Hepatocyte (in vitro differentiated cells): ENCODE results near the gene XKR7. TPM values are rescaled to one million over a fixed set of nuclear protein-coding genes. Genes with fewer than 3 reads are reported as not detected.

Source experiments
- DNase-seq: peaks from one replicate; pipeline ENCODE4 v3.0.0-alpha.2; 2016; ENCODE audit warnings: low spot score
- H2AFZ ChIP-seq: fragments of 200-600 bp; sonication (generic); 2 replicates; pipeline ENCODE4 v1.6.0; 2016; ENCODE audit warnings: antibody characterized with exemption, mild to moderate bottlenecking
- H3K27ac ChIP-seq: fragments of 200-600 bp; sonication (generic); 2 replicates; pipeline ENCODE4 v1.5.1; 2016; ENCODE audit warnings: mild to moderate bottlenecking
- H3K27me3 ChIP-seq: fragments of 200-600 bp; sonication (generic); 2 replicates; pipeline ENCODE4 v1.6.1; 2016
- H3K36me3 ChIP-seq: fragments of 200-600 bp; sonication (generic); replicated peaks from 2 replicates; pipeline ENCODE4 v1.5.1; 2016; ENCODE audit warnings: low read depth; ENCODE audit not compliant: insufficient read depth
- H3K4me1 ChIP-seq: fragments of 200-600 bp; sonication (generic); 2 replicates; pipeline ENCODE4 v1.5.1; 2016; ENCODE audit warnings: mild to moderate bottlenecking, moderate library complexity; ENCODE audit not compliant: insufficient read depth
- H3K4me2 ChIP-seq: fragments of 200-600 bp; sonication (generic); 2 replicates; pipeline ENCODE4 v1.6.0; 2016
- H3K4me3 ChIP-seq: fragments of 200-600 bp; sonication (generic); 2 replicates; pipeline ENCODE4 v1.5.1; 2016; ENCODE audit warnings: mild to moderate bottlenecking
- H3K79me2 ChIP-seq: fragments of 200-600 bp; sonication (generic); 2 replicates; pipeline ENCODE4 v1.6.0; 2017; ENCODE audit warnings: mild to moderate bottlenecking
- H3K9me2 ChIP-seq: fragments of 200-600 bp; sonication (generic); replicated peaks from 2 replicates; pipeline ENCODE4 v1.6.0; 2017; ENCODE audit warnings: mild to moderate bottlenecking; ENCODE audit not compliant: insufficient read depth
- H3K9me3 ChIP-seq: fragments of 200-600 bp; sonication (generic); 2 replicates; pipeline ENCODE4 v1.5.1; 2016; ENCODE audit warnings: low read depth, mild to moderate bottlenecking
- H4K20me1 ChIP-seq: fragments of 200-600 bp; sonication (generic); 2 replicates; pipeline ENCODE4 v1.6.0; 2016; ENCODE audit warnings: mild to moderate bottlenecking; ENCODE audit not compliant: insufficient read depth, poor library complexity, severe bottlenecking
- CTCF ChIP-seq: fragments of 200-600 bp; sonication (generic); IDR thresholded peaks from 2 replicates; pipeline ENCODE4 v1.5.1; 2016; ENCODE audit warnings: antibody characterized with exemption, mild to moderate bottlenecking; ENCODE audit not compliant: poor library complexity
- EZH2 ChIP-seq: fragments of 200-600 bp; sonication (generic); IDR thresholded peaks from 2 replicates; pipeline ENCODE4 v1.6.1; 2016; ENCODE audit warnings: antibody characterized with exemption, mild to moderate bottlenecking, borderline replicate concordance
- EZH2phosphoT487 ChIP-seq: fragments of 200-600 bp; sonication (generic); IDR thresholded peaks from one replicate; pipeline ENCODE4 v1.6.1; 2018; ENCODE audit warnings: antibody characterized with exemption, mild to moderate bottlenecking, low read depth, moderate library complexity; ENCODE audit not compliant: unreplicated experiment, severe bottlenecking
- WGBS: methylation state at CpG from one replicate; pipeline ENCODE4 v1.1.6; 2016; ENCODE audit warnings: low lambda C conversion rate; ENCODE audit errors: missing lambda C conversion rate; 5-methylcytosine and 5-hydroxymethylcytosine counted together
- polyA plus RNA-seq: library from polyadenylated mRNA; unstranded; fragments of >200 nt; fragmentation: Nextera tagmentation; extraction: Ambion mirVana; gene quantifications from 2 replicates; pipeline ENCODE4 v1.2.1, GENCODE V29; 2016
- total RNA-seq: library from RNA; depleted of rRNA; stranded (reverse); fragments of >200 nt; gene quantifications from 2 replicates; pipeline ENCODE4 v1.2.3, GENCODE V29; 2014

XKR7 gene
- total and polyA plus RNA-seq, 2 experiments from 2014 or later = 0.37 TPM; not detected in 1

- Histone ChIP-seq H3K9me2 (no peaks in the 10 kb centered on the region), H3K9me3 (no peaks in the 10 kb centered on the region), H3K4me1 (peaks cover 4% of the 10 kb centered on the region), H3K4me2 (no peak overlapping the region), H3K4me3 (no peak overlapping the region), H3K27me3 (peaks cover 70% of the 10 kb centered on the region), H3K79me2 (no peaks in the 10 kb centered on the region), H3K36me3 (no peaks in the 10 kb centered on the region), H4K20me1 (no peaks in the 10 kb centered on the region), H3K27ac (no peak overlapping the region), H2AFZ (no peak overlapping the region)
- no peak for DNase-seq
- TF ChIP-seq CTCF (no peak), EZH2phosphoT487 (no peak), EZH2 (no peak)
- WGBS = 91% methylated on average over 4 of the region's 4 CpGs
These were observed 82.4 kb downstream of the XKR7 start for GRCh38 chr20:32050324-32050841.

GRCh38 chr20:32050851-32051556 lies 83.1 kb downstream of the XKR7 start:
- Histone ChIP-seq H3K27me3 (peaks cover 72% of the 10 kb centered on the region), H4K20me1 (no peaks in the 10 kb centered on the region), H3K4me3 (no peak overlapping the region), H3K79me2 (no peaks in the 10 kb centered on the region), H3K27ac (no peak overlapping the region), H3K9me2 (no peaks in the 10 kb centered on the region), H3K4me2 (no peak overlapping the region), H2AFZ (peak overlapping the region; percentile 75), H3K4me1 (peaks cover 4% of the 10 kb centered on the region), H3K36me3 (no peaks in the 10 kb centered on the region), H3K9me3 (no peaks in the 10 kb centered on the region)
- 32% methylated on average over 17 of the region's 17 CpGs for WGBS
- DNase-seq = no peak
- TF ChIP-seq EZH2 = no peak
- no peak for TF ChIP-seq EZH2phosphoT487
- no peak for TF ChIP-seq CTCF

GRCh38 chr20:32051720-32052089 lies 83.8 kb downstream of the XKR7 start:
- Histone ChIP-seq H3K4me2 (peak overlapping the region; percentile 88), H3K4me1 (peaks cover 4% of the 10 kb centered on the region), H2AFZ (peak overlapping the region; percentile 75), H3K9me2 (no peaks in the 10 kb centered on the region), H3K4me3 (no peak overlapping the region), H3K36me3 (no peaks in the 10 kb centered on the region), H3K9me3 (no peaks in the 10 kb centered on the region), H3K27ac (no peak overlapping the region), H3K27me3 (peaks cover 74% of the 10 kb centered on the region), H4K20me1 (no peaks in the 10 kb centered on the region), H3K79me2 (no peaks in the 10 kb centered on the region)
- WGBS = 23% methylated on average over 14 of the region's 14 CpGs
- DNase-seq = no peak
- TF ChIP-seq EZH2phosphoT487 (no peak), EZH2 (peak; percentile 60)

- Histone ChIP-seq H3K9me2 (no peaks in the 10 kb centered on the region), H3K79me2 (no peaks in the 10 kb centered on the region), H4K20me1 (no peaks in the 10 kb centered on the region), H3K27me3 (peaks cover 76% of the 10 kb centered on the region), H3K27ac (no peak within 1 kb of the TSS), H3K4me2 (peak within 1 kb of the TSS; percentile 88), H2AFZ (peak within 1 kb of the TSS; percentile 75), H3K9me3 (no peaks in the 10 kb centered on the region), H3K36me3 (no peaks in the 10 kb centered on the region), H3K4me3 (no peak within 1 kb of the TSS), H3K4me1 (peaks cover 4% of the 10 kb centered on the region)
- no peak for DNase-seq
- peak; percentile 65 for TF ChIP-seq EZH2phosphoT487
- TF ChIP-seq EZH2 = peak; percentile 13
- no peak for TF ChIP-seq CTCF
- 2% methylated on average over 49 of the region's 58 CpGs for WGBS
These were observed 84.3 kb downstream of the XKR7 start, which contains the start of gene HCK for GRCh38 chr20:32052090-32052777. HCK (plus strand) TSS chr20:32052242.
